MCF 10A (cell line): ENCODE results near the gene MTFR1L. TPM values are rescaled to one million over a fixed set of nuclear protein-coding genes. Genes with fewer than 3 reads are reported as not detected.
A peak's percentile ranks its signal among the peaks of the same experiment; 100 is the strongest.

Experiments
- BruUV-seq: library from RNA; stranded (reverse); fragments of 400-500 nt; replicated peaks from 2 replicates; lab custom pipeline; 2021; lab: Mats Ljungman, UMichigan
- CTCF ChIA-PET: fragments of 300-600 bp; sonication (Branson Sonifier 250); formaldehyde crosslinking; extraction: SDS; loops from one replicate; lab custom pipeline; 2021; ENCODE audit warnings: antibody characterized with exemption, inconsistent platforms; lab: Yijun Ruan, JAX
- POLR2A ChIA-PET: fragments of 300-600, 350-650 bp; sonication (Branson Sonifier 250); formaldehyde crosslinking; extraction: SDS; loops from one replicate; lab custom pipeline; 2020; ENCODE audit warnings: antibody characterized with exemption, inconsistent platforms; lab: Yijun Ruan, JAX
- DNase-seq: peaks from one replicate; pipeline ENCODE4 v3.0.0-alpha.2; 2018; ENCODE audit not compliant: unreplicated experiment
- H3K27ac Mint-ChIP-seq: one replicate; pipeline ENCODE4 v1.8.0; 2022; ENCODE audit warnings: mild to moderate bottlenecking, low read depth, mixed read lengths; ENCODE audit not compliant: unreplicated experiment
- H3K27me3 Mint-ChIP-seq: one replicate; pipeline ENCODE4 v1.8.0; 2022; ENCODE audit warnings: mixed read lengths; ENCODE audit not compliant: insufficient read depth, unreplicated experiment
- H3K36me3 Mint-ChIP-seq: one replicate; pipeline ENCODE4 v1.8.0; 2022; ENCODE audit warnings: mild to moderate bottlenecking, moderate library complexity, mixed read lengths; ENCODE audit not compliant: insufficient read depth, unreplicated experiment
- H3K4me1 Mint-ChIP-seq: one replicate; pipeline ENCODE4 v1.8.0; 2022; ENCODE audit warnings: mixed read lengths; ENCODE audit not compliant: insufficient read depth, unreplicated experiment
- H3K4me3 Mint-ChIP-seq: one replicate; pipeline ENCODE4 v1.8.0; 2022; ENCODE audit warnings: mild to moderate bottlenecking, moderate library complexity, mixed read lengths; ENCODE audit not compliant: unreplicated experiment
- H3K9me3 Mint-ChIP-seq: one replicate; pipeline ENCODE4 v1.8.0; 2022; ENCODE audit warnings: mixed read lengths; ENCODE audit not compliant: unreplicated experiment
- intact Hi-C: fragments of 100-400 bp; cut with micrococcal nuclease; formaldehyde crosslinking; loops from 2 replicates; pipeline ENCODE4 v1.14.1; 2022
- total RNA-seq: library from RNA; stranded (reverse); gene quantifications from 2 replicates; pipeline ENCODE4 v1.2.3, GENCODE V29; 2022
- TF ChIP-seq, protein P1 (sequence below): fragments of 200-600 bp; IDR thresholded peaks from one replicate; pipeline ENCODE4 v1.8.0; 2022; ENCODE audit warnings: antibody characterized with exemption, mild to moderate bottlenecking; ENCODE audit not compliant: unreplicated experiment

MTFR1L gene
- total RNA-seq, 1 experiment from 2014 or later = 39.3 TPM

DNA sequence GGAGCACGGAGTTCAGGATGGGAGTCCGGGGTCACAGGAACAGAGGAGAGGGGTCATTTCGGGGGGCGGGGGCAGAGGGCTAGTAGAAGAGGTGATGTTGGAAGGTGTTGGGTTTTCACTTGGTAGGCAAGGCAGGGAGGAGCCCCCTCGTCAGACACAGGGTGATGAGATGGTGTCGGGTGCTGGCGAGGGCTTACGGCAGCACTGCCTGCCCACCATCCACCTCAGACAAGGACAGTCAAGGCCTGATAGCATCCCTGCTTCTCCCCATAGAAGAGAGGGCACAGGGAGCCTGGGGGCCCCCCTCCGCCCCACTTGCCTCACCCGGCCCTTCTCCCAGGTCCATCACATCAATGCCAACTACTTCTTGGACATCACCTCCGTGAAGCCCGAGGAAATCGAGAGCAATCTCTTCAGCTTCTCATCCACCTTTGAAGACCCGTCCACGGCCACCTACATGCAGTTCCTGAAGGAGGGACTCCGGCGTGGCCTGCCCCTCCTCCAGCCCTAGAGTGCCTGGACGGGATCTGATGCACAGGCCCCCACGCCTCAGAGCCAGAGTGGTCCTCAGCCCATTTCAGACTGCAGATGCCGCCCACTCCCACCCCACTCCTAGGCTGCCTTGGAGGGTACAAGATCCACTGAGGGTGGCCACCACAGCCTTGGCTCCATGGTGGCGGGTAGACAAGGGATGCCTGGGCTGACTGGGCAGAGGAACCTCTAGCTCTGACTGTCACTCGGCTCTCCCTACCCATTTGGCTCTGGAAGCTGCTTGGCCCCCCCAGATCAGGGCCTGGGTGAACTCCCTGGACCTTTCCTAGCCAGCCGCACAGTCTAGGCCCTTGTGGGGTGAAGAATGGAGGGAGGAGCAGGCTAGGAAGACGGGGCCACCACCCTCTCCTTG lies 4.3 kb upstream of the MTFR1L start:
- Mint-ChIP-seq H3K4me3 (no peak overlapping the region), H3K36me3 (peaks cover 8% of the 10 kb centered on the region), H3K9me3 (no peaks in the 10 kb centered on the region), H3K27me3 (no peaks in the 10 kb centered on the region), H3K27ac (no peak overlapping the region), H3K4me1 (peaks cover 11% of the 10 kb centered on the region)
- ChIA-PET POLR2A (interaction anchor here (0.6 kb wide), 1 partner anchor 367 kb away, joined by 4 read pairs; no protein-coding TSS in a partner anchor), CTCF (interaction anchor here (0.6 to 0.7 kb wide), 2 partner anchors 13 to 184 kb away, joined by 3 to 4 read pairs; no protein-coding TSS in a partner anchor)
- TF ChIP-seq, protein P1, sequence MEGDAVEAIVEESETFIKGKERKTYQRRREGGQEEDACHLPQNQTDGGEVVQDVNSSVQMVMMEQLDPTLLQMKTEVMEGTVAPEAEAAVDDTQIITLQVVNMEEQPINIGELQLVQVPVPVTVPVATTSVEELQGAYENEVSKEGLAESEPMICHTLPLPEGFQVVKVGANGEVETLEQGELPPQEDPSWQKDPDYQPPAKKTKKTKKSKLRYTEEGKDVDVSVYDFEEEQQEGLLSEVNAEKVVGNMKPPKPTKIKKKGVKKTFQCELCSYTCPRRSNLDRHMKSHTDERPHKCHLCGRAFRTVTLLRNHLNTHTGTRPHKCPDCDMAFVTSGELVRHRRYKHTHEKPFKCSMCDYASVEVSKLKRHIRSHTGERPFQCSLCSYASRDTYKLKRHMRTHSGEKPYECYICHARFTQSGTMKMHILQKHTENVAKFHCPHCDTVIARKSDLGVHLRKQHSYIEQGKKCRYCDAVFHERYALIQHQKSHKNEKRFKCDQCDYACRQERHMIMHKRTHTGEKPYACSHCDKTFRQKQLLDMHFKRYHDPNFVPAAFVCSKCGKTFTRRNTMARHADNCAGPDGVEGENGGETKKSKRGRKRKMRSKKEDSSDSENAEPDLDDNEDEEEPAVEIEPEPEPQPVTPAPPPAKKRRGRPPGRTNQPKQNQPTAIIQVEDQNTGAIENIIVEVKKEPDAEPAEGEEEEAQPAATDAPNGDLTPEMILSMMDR = no peak
- BruUV-seq = no TSS peak
- DNase-seq = no peak
- intact Hi-C loops = no loop called here

DNA sequence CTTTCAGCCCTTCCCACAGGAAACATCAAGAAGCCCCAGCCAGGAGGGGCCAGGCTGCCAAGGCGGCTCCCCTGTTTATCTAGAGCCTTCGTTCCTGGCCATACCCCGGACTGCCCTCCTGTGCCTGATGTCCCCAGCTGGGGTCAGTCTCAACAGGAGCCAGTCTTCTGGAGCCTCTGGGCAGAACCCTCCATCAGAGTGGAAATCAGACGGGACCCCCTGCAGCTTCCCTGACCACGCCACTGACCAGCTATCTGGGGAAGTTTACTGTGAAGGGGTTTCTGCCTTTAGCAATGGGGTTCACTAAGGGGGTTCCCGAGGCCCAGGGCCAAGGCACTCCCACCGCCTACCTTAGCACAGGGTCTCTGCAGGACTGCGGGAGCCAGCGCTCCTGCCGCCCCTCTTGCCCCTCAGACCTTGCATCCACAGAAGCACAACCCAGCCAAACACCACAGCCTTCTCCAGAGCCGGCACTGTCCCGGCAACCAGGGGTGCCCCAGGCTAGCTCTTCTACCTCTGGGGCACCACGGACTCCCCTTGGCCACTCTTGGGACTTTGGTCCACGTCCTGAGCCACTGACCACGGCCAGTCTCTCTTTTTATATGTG lies 3.5 kb upstream of the MTFR1L start:
- Mint-ChIP-seq H3K27me3 (no peaks in the 10 kb centered on the region), H3K36me3 (peaks cover 8% of the 10 kb centered on the region), H3K27ac (no peak overlapping the region), H3K9me3 (no peaks in the 10 kb centered on the region), H3K4me1 (peaks cover 17% of the 10 kb centered on the region), H3K4me3 (no peak overlapping the region)
- TF ChIP-seq, protein P1 = no peak
- intact Hi-C loops = no loop called here
- BruUV-seq = no TSS peak
- DNase-seq = no peak
- ChIA-PET CTCF (interaction anchor here (0.6 kb wide), 1 partner anchor 269 kb away, joined by 3 read pairs; no protein-coding TSS in a partner anchor), POLR2A (no interaction called here)

DNA sequence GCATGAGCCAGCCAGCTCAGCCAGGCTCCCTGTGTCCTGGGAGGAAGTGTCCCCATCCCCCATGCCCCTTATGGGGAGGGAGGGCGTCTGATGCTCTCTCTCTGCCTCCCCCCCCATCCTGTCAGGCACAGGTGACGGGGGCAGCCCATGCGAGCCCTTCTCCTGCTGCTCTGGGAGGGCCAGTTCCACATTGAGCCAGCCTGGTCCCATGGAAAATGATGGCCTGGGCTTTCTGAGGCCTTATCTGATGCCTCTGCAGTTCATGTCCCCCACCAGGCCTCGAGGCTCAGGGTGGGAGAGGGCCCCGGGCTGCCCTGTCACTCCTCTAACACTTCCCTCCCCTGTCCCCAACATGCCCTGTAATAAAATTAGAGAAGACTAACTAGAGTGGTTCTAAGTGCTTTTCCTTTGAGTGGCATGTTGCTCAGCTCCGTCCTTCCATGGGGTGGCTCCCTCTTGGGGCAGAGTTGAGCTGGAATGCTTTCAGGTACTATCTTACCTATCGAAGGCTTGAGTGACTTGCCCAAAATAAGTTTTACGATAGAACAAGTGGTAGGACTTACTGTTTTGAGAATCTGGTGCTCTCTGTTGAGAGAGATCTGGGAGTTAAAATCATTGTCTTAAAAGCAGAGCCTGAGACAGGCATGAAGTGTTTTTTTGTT lies 1.8 kb upstream of the MTFR1L start:
- Mint-ChIP-seq H3K27ac (peak overlapping the region; percentile 89), H3K4me3 (peak overlapping the region; percentile 79), H3K4me1 (peaks cover 28% of the 10 kb centered on the region), H3K27me3 (no peaks in the 10 kb centered on the region), H3K9me3 (no peaks in the 10 kb centered on the region), H3K36me3 (peaks cover 8% of the 10 kb centered on the region)
- no peak for DNase-seq
- CTCF ChIA-PET = interaction anchor here (0.8 to 1.0 kb wide), 2 partner anchors 17 to 209 kb away, joined by 3 to 4 read pairs; no protein-coding TSS in a partner anchor
- intact Hi-C loops = no loop called here
- TF ChIP-seq, protein P1 = no peak
- BruUV-seq = no TSS peak
- POLR2A ChIA-PET = interaction anchor here (0.9 to 4.6 kb wide), 7 partner anchors 11 to 180 kb away, joined by 3 to 39 read pairs (median 4); partner anchors contain the start of genes PAFAH2 and SELENON
